Natural killer cell (primary cell): Measurements from ENCODE around the gene PPL. TPM values are rescaled to one million over a fixed set of nuclear protein-coding genes. Genes with fewer than 3 reads are reported as not detected.

Source experiments
- ATAC-seq, 3 donors: fragments of 150-1000 bp in 2 of 3; fragments of 200-7000 bp in 1 of 3; cut with Tn5 transposase; 1 replicate in 1 of 3; 2 replicates in 2 of 3; pipeline ENCODE4 v1.10.0; 2021; ENCODE audit warnings: mild to moderate bottlenecking in 2 of 3, moderate library complexity in 2 of 3
- DNase-seq, 2 donors: peaks; one replicate each; pipeline versions ENCODE4 v3.0.0 to v3.0.0-alpha.2; 2013 to 2021; ENCODE audit warnings: mixed read lengths in 1 of 2
- H3K27ac ChIP-seq: one replicate; pipeline ENCODE4 v1.5.1; 2013; ENCODE audit warnings: mild to moderate bottlenecking, low read length
- H3K27me3 ChIP-seq: one replicate; pipeline ENCODE4 v1.6.1; 2013; ENCODE audit warnings: low read length; ENCODE audit not compliant: control insufficient read depth, insufficient read depth
- H3K36me3 ChIP-seq: one replicate; pipeline ENCODE4 v1.6.1; 2013; ENCODE audit warnings: low read length; ENCODE audit not compliant: control insufficient read depth, insufficient read depth
- H3K4me1 ChIP-seq: one replicate; pipeline ENCODE4 v1.6.1; 2013; ENCODE audit warnings: low read length; ENCODE audit not compliant: control insufficient read depth, insufficient read depth
- H3K4me3 ChIP-seq: one replicate; pipeline ENCODE4 v1.5.1; 2013; ENCODE audit warnings: low read length
- H3K9me3 ChIP-seq: one replicate; pipeline ENCODE4 v1.6.1; 2013; ENCODE audit warnings: low read length; ENCODE audit not compliant: control insufficient read depth, insufficient read depth
- H3K27ac Mint-ChIP-seq, 2 donors: one replicate each; pipeline ENCODE4 v1.8.0; 2022; ENCODE audit warnings: mild to moderate bottlenecking in 2 of 2, mixed read lengths in 2 of 2, moderate library complexity in 1 of 2
- H3K27me3 Mint-ChIP-seq, 2 donors: one replicate each; pipeline ENCODE4 v1.8.0; 2022; ENCODE audit warnings: low read depth in 2 of 2, mixed read lengths in 2 of 2
- H3K36me3 Mint-ChIP-seq: one replicate; pipeline ENCODE4 v1.8.0; 2022; ENCODE audit warnings: mixed read lengths
- H3K4me1 Mint-ChIP-seq, 2 donors: one replicate each; pipeline ENCODE4 v1.8.0; 2022; ENCODE audit warnings: mixed read lengths in 2 of 2
- H3K4me3 Mint-ChIP-seq: one replicate; pipeline ENCODE4 v1.8.0; 2022; ENCODE audit warnings: mild to moderate bottlenecking, moderate library complexity, mixed read lengths
- H3K9me3 Mint-ChIP-seq, 2 donors: one replicate each; pipeline ENCODE4 v1.8.0; 2022; ENCODE audit warnings: mixed read lengths in 2 of 2
- WGBS: methylation state at CpG from one replicate; pipeline ENCODE4 v1.1.7; 2013; ENCODE audit warnings: missing lambda C conversion rate; ENCODE audit not compliant: insufficient coverage; 5-methylcytosine and 5-hydroxymethylcytosine counted together
- intact Hi-C: fragments of 100-400 bp; cut with micrococcal nuclease; formaldehyde crosslinking; loops from one replicate; pipeline ENCODE4 v1.14.2; 2022
- total RNA-seq, 4 donors: library from RNA; stranded (reverse); fragments of 120-200 nt in 1 of 4; gene quantifications; one replicate each; pipeline versions ENCODE4 v1.2.3 to v1.2.4, GENCODE V29; 2013 to 2022
- TF ChIP-seq, protein P1 (sequence below): fragments of 200-600 bp; IDR thresholded peaks from one replicate; pipeline ENCODE4 v1.8.0; 2022; ENCODE audit warnings: antibody characterized with exemption

PPL gene
- total RNA-seq, 3 donors from 2014 or later (not counting 1 experiment from before 2014, with no cell fraction given), result not detected

DNA sequence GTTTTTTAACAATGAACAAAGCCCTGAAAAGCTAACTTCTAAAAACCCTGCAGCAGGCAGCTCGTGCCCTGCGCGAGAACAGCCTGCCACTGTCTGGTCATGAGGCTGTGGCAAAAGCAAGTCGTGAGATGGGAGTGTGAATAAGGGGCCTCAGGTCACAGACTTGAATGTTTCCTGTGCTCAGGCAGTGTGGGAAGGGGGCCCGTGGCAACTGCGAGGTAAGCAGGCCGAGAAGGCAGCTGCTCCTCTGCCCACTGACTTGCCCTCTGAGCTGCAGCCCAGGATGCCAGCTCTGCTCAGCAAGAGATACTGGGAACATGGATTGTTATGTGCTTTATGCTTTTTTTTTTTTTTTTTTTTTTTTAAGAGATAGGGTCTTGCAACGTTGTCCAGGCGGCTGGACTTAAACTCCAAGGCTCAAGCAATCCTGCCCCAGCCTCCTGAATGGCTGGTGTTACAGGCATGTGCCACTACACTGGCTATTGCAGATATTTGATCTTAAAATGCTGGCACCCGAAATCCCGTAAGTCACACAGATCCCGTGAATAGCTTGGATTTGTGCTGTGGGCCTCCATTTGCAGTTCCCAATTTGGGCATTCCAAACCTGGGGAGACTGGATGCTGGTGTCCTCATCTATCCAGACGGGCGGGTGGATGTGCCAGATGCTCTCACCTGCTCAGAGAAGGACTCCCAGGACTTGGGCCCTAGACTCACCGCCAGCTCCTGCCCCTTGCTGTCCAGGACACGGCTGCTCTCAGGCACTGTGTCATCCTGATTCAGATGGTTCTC is 45.7 kb downstream of the PPL start:
- TF ChIP-seq, protein P1, sequence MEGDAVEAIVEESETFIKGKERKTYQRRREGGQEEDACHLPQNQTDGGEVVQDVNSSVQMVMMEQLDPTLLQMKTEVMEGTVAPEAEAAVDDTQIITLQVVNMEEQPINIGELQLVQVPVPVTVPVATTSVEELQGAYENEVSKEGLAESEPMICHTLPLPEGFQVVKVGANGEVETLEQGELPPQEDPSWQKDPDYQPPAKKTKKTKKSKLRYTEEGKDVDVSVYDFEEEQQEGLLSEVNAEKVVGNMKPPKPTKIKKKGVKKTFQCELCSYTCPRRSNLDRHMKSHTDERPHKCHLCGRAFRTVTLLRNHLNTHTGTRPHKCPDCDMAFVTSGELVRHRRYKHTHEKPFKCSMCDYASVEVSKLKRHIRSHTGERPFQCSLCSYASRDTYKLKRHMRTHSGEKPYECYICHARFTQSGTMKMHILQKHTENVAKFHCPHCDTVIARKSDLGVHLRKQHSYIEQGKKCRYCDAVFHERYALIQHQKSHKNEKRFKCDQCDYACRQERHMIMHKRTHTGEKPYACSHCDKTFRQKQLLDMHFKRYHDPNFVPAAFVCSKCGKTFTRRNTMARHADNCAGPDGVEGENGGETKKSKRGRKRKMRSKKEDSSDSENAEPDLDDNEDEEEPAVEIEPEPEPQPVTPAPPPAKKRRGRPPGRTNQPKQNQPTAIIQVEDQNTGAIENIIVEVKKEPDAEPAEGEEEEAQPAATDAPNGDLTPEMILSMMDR, result no peak
- Histone ChIP-seq H3K36me3 (peaks cover 3% of the 10 kb centered on the region), H3K4me3 (no peak overlapping the region), H3K4me1 (no peaks in the 10 kb centered on the region), H3K27ac (no peak overlapping the region), H3K9me3 (no peaks in the 10 kb centered on the region), H3K27me3 (no peaks in the 10 kb centered on the region)
- Mint-ChIP-seq H3K27me3 (no peaks in the 10 kb centered on the region), H3K27ac (no peak overlapping the region), H3K9me3 (no peaks in the 10 kb centered on the region), H3K36me3 (peaks cover 2% of the 10 kb centered on the region), H3K4me1 (peaks cover 2 to 6% of the 10 kb centered on the region in 2 donors), H3K4me3 (no peak overlapping the region)
- intact Hi-C loops, result no loop called here
- WGBS, result 93% methylated on average over 16 of the region's 16 CpGs
- DNase-seq (no peak), ATAC-seq (no peak)

DNA sequence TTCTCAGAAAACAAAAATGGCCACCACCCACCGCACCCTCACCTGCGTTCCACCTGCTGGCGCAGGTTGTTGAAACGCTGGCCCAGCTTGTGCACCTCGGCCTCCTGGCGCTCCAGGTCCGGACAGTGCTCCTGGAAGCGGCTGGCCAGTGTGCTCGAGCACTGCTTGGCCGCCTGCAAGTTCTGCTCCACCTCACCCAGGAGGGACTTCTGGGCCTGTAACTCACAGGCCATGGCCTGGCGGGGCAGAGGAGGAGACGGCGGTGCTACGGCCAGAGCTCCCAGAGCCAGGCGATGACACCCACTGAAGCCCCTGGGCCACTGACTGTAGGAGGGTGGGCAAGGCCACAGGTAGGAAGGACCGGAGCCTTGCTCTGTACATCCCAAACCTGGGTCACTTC is 46.3 kb downstream of the PPL start:
- Mint-ChIP-seq H3K4me1 (peaks cover 8 to 10% of the 10 kb centered on the region in 2 donors), H3K36me3 (peaks cover 9% of the 10 kb centered on the region), H3K27me3 (no peaks in the 10 kb centered on the region), H3K4me3 (no peak overlapping the region), H3K27ac (no peak overlapping the region), H3K9me3 (no peaks in the 10 kb centered on the region)
- WGBS, result 98% methylated on average over 16 of the region's 16 CpGs
- intact Hi-C loops, result no loop called here
- Histone ChIP-seq H3K36me3 (peaks cover 9% of the 10 kb centered on the region), H3K27me3 (no peaks in the 10 kb centered on the region), H3K27ac (no peak overlapping the region), H3K9me3 (no peaks in the 10 kb centered on the region), H3K4me1 (no peaks in the 10 kb centered on the region), H3K4me3 (no peak overlapping the region)
- TF ChIP-seq, protein P1, result no peak
- DNase-seq (no peak), ATAC-seq (no peak)

DNA sequence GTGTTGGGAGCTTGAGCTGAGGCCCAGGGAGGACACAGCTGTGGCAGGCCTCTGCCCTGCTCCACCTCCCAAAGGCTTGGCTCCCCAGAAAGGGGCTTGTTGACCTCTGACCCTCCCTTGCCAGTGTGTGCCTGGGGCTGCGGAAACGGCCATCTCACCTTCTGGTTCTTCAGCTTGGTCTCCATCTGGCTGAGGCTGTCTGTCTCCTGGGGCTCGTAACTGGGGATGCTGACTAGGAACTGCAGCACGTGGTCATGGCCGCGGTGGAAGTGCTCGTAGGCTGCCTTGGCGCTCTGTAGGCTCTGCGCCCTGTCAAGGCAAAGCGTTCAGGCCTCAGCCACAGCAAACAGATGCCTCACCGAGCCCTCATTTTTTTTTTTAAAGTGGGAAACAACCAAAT is 46.9 kb downstream of the PPL start:
- Histone ChIP-seq H3K27me3 (no peaks in the 10 kb centered on the region), H3K4me1 (no peaks in the 10 kb centered on the region), H3K36me3 (peaks cover 14% of the 10 kb centered on the region), H3K9me3 (no peaks in the 10 kb centered on the region), H3K27ac (no peak overlapping the region), H3K4me3 (no peak overlapping the region)
- ATAC-seq (no peak), DNase-seq (no peak)
- H3K27me3 Mint-ChIP-seq, result no peaks in the 10 kb centered on the region
- TF ChIP-seq, protein P1, result no peak
- intact Hi-C loops, result no loop called here
- H3K4me3 Mint-ChIP-seq, result no peak overlapping the region
- WGBS, result 92% methylated on average over 10 of the region's 11 CpGs
- peaks cover 10 to 16% of the 10 kb centered on the region in 2 donors for H3K4me1 Mint-ChIP-seq
- H3K27ac Mint-ChIP-seq, result no peak overlapping the region
- no peaks in the 10 kb centered on the region for H3K9me3 Mint-ChIP-seq
- H3K36me3 Mint-ChIP-seq, result peaks cover 10% of the 10 kb centered on the region
